ENCODE results near the gene RPL7L1.

Gene RPL7L1

GRCh38 chr6:42936398-42936797, 57.0 kb downstream of the RPL7L1 start:
- FAIRE-seq = no peak

- no peak for FAIRE-seq
Measured at GRCh38 chr6:42937548-42938427, 58.4 kb downstream of the RPL7L1 start.

DNA sequence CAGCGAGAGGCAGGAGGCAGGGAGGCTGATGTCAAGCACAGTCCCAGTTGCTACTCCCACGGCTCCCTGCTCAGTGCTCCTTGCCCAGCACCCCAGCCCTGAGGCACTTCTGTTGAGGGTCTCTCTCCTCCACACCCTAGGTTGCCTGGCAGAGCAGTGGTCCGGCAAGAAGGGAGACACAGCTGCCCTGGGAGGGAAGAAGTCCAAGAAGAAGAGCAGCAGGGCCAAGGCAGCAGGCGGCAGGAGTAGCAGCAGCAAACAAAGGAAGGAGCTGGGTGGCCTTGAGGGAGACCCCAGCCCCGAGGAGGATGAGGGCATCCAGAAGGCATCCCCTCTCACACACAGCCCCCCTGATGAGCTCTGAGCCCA, 59.0 kb downstream of the RPL7L1 start:
- no peak for FAIRE-seq

- FAIRE-seq = no peak
Measured at GRCh38 chr6:42938987-42939809, 59.8 kb downstream of the RPL7L1 start.
